Uterus (tissue), 4 donors: ENCODE data around the gene TBC1D5. TPM values are rescaled to one million over a fixed set of nuclear protein-coding genes. Genes with fewer than 3 reads are reported as not detected.

Source experiments
- DNase-seq, 2 donors: peaks; one replicate each; pipeline ENCODE4 v3.0.0-alpha.2; 2019 to 2020
- H3K27ac ChIP-seq, 2 donors: fragments of 200-600 bp; sonication (generic); 1 replicate in 1 of 2; 2 replicates in 1 of 2; pipeline ENCODE4 v1.5.1; 2016 to 2018
- H3K27me3 ChIP-seq, 2 donors: fragments of 200-600 bp; sonication (generic); one replicate each; pipeline ENCODE4 v1.5.1; 2018 to 2019; ENCODE audit warnings: control low read depth in 1 of 2
- H3K36me3 ChIP-seq, 2 donors: fragments of 200-600 bp; sonication (generic); one replicate each; pipeline ENCODE4 v1.5.1; 2019; ENCODE audit warnings: control low read depth in 1 of 2
- H3K4me1 ChIP-seq, 2 donors: fragments of 200-600 bp; sonication (generic); one replicate each; pipeline ENCODE4 v1.5.1; 2018 to 2019; ENCODE audit warnings: control low read depth in 1 of 2
- H3K4me3 ChIP-seq, 2 donors: fragments of 200-600 bp; sonication (generic); 1 replicate in 1 of 2; 2 replicates in 1 of 2; pipeline ENCODE4 v1.5.1; 2018 to 2019; ENCODE audit warnings: mild to moderate bottlenecking in 1 of 2
- H3K9me3 ChIP-seq, 2 donors: fragments of 200-600 bp; sonication (generic); one replicate each; pipeline ENCODE4 v1.5.1; 2019; ENCODE audit warnings: control low read depth in 1 of 2
- POLR2A ChIP-seq, 2 donors: fragments of 450-650 bp; IDR thresholded peaks; one replicate each; pipeline ENCODE4 v1.6.1; 2016; ENCODE audit warnings: antibody characterized with exemption in 2 of 2, mild to moderate bottlenecking in 1 of 2, moderate library complexity in 1 of 2
- intact Hi-C: fragments of 100-400 bp; cut with DNase I; formaldehyde crosslinking; loops from one replicate; pipeline ENCODE4 v1.15.1; 2023; ENCODE audit warnings: low total_unique reads
- total RNA-seq, 4 donors: library from RNA; depleted of rRNA in 3 of 4; stranded (reverse); fragments of >200 nt in 3 of 4; gene quantifications; one replicate each; pipeline versions ENCODE4 v1.1.0 to v1.2.4, GENCODE V29; 2014 to 2023
- TF ChIP-seq, protein P1 (sequence below), 4 experiments: fragments of 200-600 bp in 2 of 4; fragments of 450-650 bp in 2 of 4; sonication (generic) in 2 of 4; IDR thresholded peaks; one replicate each; pipeline ENCODE4 v1.5.1; 2016 to 2019; ENCODE audit warnings: antibody characterized with exemption in 4 of 4, mild to moderate bottlenecking in 2 of 4, moderate library complexity in 1 of 4
- donor health status: DM: yes; HTN: yes; CAD: no.

Gene TBC1D5
- total RNA-seq, 4 donors from 2014 or later, result 34.6 to 189 (median 75.6) TPM

DNA sequence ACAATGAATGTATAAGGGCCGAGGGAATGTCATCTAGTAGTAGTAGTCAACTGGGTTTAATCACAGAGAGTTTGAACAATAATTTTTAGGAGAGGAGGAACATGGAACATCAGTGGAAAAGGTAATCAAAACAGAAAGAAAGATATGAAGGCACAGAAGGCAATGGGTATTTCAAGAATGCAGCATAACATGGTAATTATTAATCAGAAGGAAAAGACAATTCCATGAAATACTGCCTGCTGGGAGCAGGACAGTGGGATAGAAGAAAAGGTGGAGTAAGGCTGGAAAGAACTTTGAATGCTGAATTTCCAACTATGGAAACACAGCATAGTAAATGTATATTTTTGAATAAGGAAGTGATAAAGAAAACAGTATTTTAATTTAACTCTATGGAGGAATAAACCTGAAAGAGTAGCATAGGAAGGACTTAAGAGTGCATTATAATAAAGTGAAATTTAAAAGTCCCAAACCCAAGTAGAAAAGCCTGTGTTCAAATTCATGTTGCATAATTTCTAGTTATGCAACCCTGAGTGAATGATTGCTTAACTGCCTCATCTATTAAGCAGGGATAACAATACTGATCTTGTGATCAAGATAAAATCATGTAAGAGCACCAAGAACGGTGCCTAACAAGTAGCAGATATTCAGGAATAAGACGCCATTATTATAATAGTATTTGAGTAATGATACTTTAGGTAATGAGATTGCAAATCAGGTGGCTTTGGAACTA lies 357.7 kb downstream of the TBC1D5 start:
- intact Hi-C loops, result no loop called here
- Histone ChIP-seq H3K9me3 (no peaks in the 10 kb centered on the region), H3K27ac (no peak overlapping the region), H3K27me3 (no peaks in the 10 kb centered on the region), H3K4me1 (no peaks in the 10 kb centered on the region), H3K36me3 (no peaks in the 10 kb centered on the region), H3K4me3 (no peak overlapping the region)
- no peak for TF ChIP-seq POLR2A (IDR thresholded peaks at IDR 0.05)
- TF ChIP-seq, protein P1, sequence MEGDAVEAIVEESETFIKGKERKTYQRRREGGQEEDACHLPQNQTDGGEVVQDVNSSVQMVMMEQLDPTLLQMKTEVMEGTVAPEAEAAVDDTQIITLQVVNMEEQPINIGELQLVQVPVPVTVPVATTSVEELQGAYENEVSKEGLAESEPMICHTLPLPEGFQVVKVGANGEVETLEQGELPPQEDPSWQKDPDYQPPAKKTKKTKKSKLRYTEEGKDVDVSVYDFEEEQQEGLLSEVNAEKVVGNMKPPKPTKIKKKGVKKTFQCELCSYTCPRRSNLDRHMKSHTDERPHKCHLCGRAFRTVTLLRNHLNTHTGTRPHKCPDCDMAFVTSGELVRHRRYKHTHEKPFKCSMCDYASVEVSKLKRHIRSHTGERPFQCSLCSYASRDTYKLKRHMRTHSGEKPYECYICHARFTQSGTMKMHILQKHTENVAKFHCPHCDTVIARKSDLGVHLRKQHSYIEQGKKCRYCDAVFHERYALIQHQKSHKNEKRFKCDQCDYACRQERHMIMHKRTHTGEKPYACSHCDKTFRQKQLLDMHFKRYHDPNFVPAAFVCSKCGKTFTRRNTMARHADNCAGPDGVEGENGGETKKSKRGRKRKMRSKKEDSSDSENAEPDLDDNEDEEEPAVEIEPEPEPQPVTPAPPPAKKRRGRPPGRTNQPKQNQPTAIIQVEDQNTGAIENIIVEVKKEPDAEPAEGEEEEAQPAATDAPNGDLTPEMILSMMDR (IDR thresholded peaks at IDR 0.05), result no peak
- DNase-seq, result no peak

GRCh38 chr3:17373304-17373703 lies 369.1 kb downstream of the TBC1D5 start:
- no peak for TF ChIP-seq POLR2A (IDR thresholded peaks at IDR 0.05)
- TF ChIP-seq, protein P1 (IDR thresholded peaks at IDR 0.05), result no peak
- H3K4me1 ChIP-seq, result no peaks in the 10 kb centered on the region
- no peaks in the 10 kb centered on the region for H3K9me3 ChIP-seq

DNA sequence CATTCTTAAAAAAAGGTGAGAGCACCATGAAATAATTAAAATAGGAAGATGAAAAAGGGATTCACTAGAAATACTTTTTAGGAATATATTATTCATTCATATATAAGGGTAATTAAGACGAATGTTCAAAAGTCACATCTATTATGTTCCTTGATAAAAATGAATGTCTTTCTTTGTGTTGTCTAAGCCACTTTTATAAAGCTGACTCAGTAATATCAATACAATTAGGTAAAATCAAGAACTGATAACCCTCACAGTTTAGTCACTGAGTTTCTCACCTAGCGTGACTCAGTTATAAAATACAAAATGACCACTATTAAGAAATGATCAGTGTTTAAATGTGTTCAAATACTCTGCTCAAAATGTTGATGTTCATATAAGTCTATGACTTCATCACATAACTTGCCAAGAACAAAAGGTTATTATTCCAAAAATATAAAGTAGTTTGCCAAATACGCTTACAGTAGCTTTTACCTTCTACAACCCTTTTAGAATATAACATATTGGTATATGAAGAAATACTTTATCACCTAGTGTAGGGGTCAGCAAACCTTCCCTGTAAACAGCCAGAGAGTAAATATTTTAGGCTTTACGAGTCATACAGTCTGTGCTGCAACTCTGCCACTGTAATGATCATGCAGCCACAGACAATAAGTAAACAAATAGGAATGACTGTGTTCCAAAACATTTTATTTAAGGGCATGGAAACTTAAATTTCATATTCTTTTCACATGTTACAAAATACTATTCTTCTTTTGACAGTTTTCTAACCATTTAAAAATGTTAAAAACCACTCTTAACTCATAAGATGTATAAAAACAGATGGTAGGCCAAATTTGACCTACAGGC lies 369.8 kb downstream of the TBC1D5 start:
- H3K36me3 ChIP-seq, result no peaks in the 10 kb centered on the region
- no peaks in the 10 kb centered on the region for H3K4me1 ChIP-seq
- intact Hi-C loops, result no loop called here
- no peak overlapping the region for H3K27ac ChIP-seq
- H3K9me3 ChIP-seq, result no peaks in the 10 kb centered on the region
- no peak overlapping the region for H3K4me3 ChIP-seq
- TF ChIP-seq, protein P1 (IDR thresholded peaks at IDR 0.05), result no peak
- TF ChIP-seq POLR2A (IDR thresholded peaks at IDR 0.05), result no peak
- DNase-seq, result no peak
- H3K27me3 ChIP-seq, result no peaks in the 10 kb centered on the region

More at GRCh38 chr3:17373304-17373703, 369.1 kb downstream of the TBC1D5 start:
- H3K27me3 ChIP-seq, result no peaks in the 10 kb centered on the region
- no peak overlapping the region for H3K4me3 ChIP-seq
- no peak overlapping the region for H3K27ac ChIP-seq
- no peak for DNase-seq
- no peaks in the 10 kb centered on the region for H3K36me3 ChIP-seq
- intact Hi-C loops, result no loop called here

GRCh38 chr3:17369973-17370372 lies 372.5 kb downstream of the TBC1D5 start:
- Histone ChIP-seq H3K36me3 (no peaks in the 10 kb centered on the region), H3K27ac (no peak overlapping the region), H3K4me1 (no peaks in the 10 kb centered on the region), H3K27me3 (no peaks in the 10 kb centered on the region), H3K4me3 (no peak overlapping the region), H3K9me3 (no peaks in the 10 kb centered on the region)
- intact Hi-C loops, result no loop called here
- TF ChIP-seq, protein P1 (IDR thresholded peaks at IDR 0.05), result no peak
- TF ChIP-seq POLR2A (IDR thresholded peaks at IDR 0.05), result no peak
- DNase-seq, result no peak

DNA sequence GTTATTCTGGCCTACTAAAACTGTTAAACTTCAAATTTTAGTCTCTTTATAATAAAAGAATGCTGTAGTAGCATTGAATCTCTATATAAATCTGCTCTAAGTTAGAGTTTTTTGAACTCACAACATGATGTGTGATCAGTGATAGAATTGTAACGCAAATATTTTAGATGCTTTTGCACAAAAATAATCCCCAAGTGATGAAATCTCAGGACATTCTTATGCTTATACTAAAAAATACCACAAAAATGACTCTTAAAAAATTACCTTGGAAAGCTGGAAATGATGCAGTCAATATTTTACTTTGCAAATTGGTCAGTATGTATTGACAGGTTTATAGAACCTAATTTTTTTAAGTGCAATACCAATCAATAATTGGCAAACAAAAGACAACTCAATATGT lies 375.3 kb downstream of the TBC1D5 start:
- Histone ChIP-seq H3K27me3 (no peaks in the 10 kb centered on the region), H3K4me1 (no peaks in the 10 kb centered on the region), H3K4me3 (no peak overlapping the region), H3K36me3 (no peaks in the 10 kb centered on the region), H3K9me3 (no peaks in the 10 kb centered on the region), H3K27ac (no peak overlapping the region)
- no peak for DNase-seq
- intact Hi-C loops, result no loop called here
- TF ChIP-seq, protein P1 (IDR thresholded peaks at IDR 0.05), result no peak
- TF ChIP-seq POLR2A (IDR thresholded peaks at IDR 0.05), result no peak
